GM21576 (cell line): Measurements from ENCODE around the gene EPS15.

Experiments used
- ATAC-seq: cut with Tn5 transposase; IDR thresholded peaks from one replicate; pipeline ENCODE4 v1.9.1; 2021; ENCODE audit warnings: mild to moderate bottlenecking, moderate library complexity; ENCODE audit not compliant: unreplicated experiment

Gene EPS15

DNA sequence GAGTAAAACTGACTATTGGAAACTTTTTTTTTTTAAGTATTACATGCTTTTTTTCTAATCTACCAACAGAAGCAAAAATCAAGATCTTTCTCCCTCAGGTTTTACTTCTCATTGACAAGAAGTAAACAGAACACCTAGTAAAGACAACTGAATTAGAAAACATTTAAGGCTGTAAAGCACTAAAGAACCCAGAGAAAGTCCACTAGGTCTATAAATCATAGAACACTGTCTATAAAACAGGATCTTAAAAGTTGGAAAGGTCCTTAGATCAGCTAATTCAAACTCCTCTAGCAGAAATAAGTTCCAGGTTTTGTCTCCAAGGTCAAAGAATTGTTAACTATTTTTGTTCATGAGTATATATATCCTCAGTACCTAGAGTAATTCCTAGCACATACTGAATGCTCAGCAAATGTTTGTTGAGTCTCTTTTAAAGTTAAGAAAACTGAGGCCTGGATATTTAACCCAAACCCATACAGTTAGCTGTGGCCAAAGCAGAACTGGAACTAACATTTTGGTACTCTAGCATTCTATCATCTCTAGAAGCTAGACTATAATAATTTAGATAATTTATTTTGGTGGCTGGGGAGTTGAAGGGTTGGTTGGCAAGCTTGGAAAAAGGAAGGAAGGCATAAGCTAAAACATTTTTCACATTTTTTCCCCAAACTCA is 3.0 kb downstream of the EPS15 start:
- ATAC-seq = no peak

DNA sequence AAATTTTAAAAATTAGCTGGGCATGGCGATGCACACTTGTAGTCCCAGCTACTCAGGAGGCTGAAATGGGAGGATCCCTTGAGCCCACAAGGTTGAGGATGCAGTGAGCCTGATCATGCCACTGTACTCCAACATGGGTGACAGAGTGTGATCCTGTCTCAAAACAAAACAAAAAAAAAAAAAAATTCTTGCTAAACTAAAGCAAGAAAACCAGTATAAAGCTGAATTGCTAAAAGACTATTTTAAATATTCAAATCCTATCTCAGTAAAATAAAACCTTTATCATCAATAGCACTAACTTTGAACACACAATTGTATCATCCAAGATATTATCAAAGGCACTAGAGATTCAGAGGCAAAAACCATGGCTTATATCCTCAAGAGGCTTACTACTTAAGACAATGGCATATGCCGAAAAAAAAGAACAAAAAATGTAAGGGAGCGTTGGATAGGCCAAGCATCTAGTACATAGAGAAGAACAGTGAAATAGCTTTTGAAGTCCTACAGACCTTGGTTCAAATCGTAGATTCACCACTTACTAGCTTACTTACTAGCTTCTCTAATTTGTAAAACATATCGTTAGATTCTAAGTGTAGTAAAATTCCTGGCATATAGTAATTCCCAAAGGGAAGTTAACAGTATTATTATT is 3.6 kb downstream of the EPS15 start:
- no peak for ATAC-seq

DNA sequence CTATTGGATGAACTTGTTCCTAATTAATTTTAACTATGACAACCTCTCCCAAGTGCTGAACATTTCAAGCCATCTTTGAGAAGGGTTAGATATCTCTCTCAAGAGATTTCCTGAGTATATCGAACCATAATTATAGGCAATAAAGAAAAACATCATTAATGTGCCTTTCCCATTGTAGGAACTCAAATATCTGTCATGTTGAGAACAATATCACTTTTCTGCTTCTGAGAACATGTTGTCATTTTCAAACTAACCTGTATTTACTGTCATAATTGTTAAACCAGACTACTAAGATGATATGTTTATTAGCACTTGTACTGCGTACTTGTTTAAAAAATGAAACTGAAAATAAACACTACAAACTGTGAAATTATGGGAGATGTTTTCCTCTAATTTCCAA is 4.3 kb downstream of the EPS15 start:
- ATAC-seq = no peak

DNA sequence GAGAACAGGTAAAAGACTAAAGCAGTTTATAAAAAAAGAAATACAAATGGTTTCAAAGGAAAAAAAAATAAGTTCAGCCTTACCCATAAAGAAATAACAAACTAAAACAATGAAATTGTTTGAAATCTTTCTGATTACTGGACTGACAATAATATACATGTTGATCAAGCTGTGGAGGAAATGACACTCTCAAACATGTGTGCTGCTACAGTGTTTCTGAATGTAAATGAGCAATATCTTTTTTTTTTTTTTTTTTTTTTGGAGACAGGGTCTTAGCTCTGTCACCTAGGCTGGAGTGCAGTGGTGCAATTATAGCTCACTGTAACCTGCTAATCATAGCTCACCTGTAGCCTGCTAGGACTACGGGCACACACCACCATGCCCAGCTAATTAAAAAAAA is 6.5 kb downstream of the EPS15 start:
- ATAC-seq = no peak

DNA sequence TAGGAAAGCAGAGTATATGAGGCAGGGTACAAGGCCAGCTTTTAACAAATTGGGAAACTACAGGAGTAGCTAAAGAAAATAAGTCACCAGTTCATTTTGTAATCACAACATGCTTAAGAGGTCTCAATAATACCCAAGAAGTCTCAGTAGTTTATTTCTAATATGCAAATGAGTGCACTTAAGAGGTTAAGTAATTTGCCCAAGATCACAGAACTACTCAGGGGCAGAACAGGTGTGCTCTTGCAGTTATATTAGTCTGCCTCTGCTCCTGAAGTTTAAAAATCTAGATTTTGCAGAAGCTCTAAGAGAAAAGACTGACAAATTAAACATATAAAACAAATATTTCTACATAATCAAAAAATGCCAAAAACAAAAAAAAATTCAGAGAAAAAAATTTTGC is 6.9 kb downstream of the EPS15 start:
- no peak for ATAC-seq

DNA sequence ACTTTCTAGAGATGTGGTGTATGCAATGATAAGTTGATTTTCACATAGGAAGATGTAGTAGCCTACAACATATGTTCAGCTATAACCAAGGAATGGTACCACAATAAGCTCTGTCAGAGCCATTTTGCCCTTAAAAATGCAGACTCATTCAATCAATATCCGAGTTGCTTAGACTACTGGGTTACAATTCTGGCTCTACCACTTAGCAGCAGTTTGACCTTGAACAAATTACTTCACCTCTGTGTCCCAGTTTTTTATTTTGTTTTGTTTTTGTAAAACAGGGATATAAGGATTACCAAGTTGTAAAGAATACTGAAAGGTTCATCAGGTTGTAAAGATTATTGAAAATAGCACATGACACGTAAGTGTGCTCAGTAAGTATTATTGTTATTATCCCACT is 9.3 kb downstream of the EPS15 start:
- ATAC-seq = no peak

DNA sequence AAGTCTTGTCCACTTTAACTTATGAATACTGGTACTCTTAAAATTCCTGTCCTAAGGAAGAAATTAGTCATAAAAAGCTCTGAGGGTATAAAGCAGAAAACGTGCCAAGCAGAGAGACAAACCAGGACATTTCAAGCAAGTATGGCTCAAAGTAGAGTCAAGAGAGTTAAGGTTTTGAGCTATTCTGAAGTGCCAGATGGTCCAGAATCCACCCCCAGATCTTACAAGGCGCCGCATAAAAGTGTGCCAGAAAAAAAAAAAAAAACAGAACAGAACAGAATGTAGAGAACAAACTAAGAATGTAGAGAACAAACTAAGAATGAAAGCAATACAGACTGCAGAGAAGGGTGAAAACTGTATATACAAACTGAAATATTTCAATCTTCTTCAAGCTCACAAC is 12.5 kb downstream of the EPS15 start:
- peak; percentile 37 for ATAC-seq

DNA sequence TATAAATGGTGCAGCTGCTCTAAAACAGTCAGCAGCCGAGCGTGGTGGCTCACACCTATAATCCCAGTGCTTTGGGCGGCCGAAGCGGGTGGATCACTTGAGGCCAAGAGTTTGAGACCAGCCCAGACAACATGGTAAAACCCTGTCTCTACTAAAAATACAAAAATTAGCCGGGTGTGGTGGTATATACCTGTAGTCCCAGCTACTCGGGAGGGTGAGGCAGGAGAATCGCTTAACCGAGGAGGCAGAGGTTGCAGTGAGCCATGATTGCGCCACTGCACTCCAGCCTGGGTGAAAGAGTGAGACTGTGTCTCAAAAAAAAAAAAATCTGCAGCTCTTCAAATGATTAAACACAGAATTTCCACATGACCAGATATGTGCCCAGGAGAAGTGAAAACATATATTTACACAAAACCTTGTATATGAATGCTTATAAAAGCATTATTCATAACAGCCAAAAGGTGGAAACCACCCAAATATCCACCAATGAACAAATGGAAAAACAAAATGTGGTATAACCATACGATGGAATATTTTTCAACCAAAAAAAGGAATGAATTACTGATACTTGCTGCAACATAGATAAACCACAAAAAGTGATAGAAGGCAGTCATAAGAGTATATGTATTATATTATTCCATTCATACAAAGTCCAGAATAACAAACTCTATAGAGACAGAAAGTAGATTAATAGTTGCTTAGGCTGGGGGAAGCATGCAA is 14.1 kb downstream of the EPS15 start:
- ATAC-seq = peak; percentile 41

DNA sequence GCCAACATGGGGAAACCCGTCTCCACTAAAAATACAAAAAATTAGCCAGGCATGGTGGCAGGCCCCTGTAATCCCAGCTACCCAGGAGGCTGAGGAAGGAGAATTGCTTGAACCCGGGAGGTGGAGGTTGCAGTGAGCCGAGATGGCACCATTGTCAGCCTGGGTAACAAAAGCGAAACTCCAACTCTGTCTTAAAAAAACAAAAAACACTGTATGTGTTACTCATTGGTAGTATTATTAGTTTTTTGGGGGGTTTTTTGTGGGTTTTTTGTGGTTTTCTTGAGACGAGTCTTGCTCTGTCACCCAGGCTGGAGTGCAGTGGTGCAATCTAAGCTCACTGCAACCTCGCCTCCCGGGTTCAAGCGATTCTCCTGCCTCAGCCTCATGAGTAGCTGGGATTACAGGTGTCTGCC is 17.8 kb downstream of the EPS15 start:
- ATAC-seq = peak; percentile 53

DNA sequence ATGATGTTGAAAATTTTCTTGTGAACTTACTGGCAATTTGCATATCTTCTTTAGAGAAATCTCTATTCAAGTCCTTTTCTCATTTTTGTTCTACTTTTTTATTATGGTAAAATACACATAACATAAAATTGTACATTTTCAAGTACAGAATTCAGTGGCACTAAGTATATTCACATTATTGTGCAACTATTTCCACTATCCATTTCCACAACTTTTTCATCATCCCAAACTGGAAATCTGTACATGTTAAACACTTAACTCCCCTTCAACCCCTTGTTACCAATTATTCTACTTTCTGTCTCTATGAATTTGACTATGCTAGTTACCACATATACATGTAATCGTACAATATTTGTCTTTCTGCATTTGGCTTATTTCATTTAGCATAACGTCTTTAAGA is 19.4 kb downstream of the EPS15 start:
- ATAC-seq = no peak

DNA sequence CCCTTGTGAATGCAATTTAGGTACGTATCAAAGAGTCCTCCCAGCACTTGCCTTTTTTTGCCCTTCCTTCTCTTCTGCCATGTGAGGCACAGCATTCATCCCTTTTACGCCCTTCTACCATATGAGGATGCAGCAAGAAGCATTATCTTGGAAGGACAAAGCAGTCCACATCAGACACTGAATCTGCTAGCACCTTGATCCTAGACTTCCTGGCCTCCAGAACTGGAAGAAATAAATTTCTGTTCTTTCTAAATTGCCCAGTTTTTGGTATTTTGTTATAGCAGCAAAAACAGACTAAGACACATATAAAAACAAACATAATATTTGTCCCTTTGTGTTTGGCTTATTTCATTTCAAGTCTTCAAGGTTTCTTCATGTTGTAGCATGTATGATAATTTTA is 20.1 kb downstream of the EPS15 start:
- ATAC-seq = no peak

DNA sequence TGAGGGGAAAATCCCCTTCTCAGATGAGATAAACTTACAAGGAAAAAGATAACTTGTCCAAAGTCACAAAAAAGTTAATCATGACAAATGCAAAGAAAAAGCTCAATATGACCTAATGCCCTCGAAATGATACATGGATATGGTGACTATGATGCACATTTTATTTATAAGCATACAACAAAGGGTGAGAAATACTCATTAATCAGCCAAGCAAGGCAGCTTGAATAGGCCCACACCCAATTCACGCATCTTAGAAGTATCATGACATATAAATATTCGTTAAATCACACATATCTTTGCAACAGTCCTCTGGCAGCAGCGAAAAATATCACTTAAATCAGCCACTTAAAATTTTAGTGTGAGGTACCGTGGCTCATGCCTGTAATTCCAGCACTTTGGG is 21.7 kb downstream of the EPS15 start:
- ATAC-seq = no peak

DNA sequence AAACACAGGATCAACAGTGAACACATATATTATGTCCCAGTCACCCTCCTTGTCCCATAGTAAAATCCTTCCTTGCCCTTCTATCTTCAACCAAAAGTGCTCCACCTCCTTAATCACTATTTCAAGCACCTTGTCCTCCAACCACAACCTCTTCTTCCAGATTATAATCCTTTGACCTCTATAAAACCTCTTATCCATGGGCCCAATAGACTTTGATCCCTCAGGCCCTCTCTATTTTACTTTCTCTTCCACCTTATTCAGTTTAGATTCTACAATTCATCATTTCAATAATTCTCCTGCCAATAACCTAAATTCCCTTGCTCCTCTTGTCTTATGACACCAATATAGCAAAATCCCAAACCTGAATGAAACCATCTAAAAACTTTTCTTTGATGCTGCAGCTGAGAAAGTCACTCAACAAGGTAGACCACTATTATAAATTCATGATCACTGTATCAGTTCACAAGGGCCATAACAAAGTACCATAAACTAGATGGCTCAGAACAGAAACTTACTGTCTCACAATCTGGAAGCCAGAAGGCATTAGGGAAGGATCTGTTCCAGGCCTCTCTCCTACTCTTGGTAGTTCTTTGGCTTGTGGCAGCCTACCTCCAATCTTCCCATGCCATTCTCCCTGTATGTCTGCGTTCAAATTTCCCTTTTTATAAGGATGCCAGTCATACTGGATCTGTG is 24.8 kb downstream of the EPS15 start:
- ATAC-seq = no peak

DNA sequence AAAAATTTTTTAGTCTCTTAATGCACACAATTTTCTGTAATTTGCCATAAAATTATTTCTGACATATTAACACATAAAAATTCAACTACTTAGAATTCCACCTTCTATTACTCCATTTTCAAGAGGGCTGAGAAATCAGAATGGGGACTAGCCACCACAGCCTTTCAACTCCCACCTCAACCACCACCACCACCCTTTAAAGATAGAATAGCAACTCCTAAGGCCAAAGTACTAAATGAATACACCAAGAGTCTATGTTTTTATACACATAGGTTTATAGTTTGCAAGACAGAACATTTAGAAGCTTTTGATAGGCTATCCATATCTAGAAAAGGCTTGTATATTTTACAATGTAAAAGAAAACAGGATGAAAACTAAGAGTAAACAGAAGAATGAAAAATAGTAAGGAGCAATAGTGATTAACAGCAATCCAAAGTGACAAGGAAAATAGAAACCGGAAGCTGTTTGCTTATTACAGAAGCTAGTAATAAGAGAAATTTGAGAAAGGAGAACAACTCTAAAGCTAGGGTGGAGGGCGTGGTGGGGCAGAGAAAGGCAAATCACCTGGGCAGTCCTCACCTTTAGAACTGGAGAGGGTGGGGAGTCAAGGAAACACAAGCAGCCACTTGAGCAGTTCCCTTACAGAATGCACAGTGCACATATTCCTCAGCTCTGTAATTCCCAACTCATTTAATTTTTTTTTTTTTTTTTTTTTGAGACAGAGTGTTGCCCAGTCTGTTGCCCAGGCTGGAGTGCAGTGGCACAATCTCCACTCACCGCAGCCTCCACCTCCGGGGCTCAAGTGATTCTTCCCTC is 27.7 kb downstream of the EPS15 start:
- peak; percentile 42 for ATAC-seq

DNA sequence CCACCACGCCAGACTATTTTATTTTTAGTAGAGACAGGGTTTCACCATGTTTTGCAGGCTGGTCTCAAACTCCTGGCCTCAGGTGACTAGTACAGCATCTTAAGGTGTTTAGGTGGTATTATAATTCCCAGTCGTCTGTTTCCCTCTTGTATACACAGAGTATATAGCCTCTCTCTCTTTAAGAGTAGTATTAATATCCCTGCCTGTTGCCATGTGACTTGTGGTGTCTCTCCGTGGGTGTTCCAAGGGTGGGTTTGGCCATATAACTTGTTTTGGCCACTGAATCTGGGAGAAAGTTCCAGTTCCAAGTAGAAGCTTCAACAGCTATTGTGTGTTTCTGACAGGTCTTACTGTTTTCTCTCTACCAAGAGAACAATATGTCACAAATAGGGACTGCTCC is 29.6 kb downstream of the EPS15 start:
- ATAC-seq = no peak

DNA sequence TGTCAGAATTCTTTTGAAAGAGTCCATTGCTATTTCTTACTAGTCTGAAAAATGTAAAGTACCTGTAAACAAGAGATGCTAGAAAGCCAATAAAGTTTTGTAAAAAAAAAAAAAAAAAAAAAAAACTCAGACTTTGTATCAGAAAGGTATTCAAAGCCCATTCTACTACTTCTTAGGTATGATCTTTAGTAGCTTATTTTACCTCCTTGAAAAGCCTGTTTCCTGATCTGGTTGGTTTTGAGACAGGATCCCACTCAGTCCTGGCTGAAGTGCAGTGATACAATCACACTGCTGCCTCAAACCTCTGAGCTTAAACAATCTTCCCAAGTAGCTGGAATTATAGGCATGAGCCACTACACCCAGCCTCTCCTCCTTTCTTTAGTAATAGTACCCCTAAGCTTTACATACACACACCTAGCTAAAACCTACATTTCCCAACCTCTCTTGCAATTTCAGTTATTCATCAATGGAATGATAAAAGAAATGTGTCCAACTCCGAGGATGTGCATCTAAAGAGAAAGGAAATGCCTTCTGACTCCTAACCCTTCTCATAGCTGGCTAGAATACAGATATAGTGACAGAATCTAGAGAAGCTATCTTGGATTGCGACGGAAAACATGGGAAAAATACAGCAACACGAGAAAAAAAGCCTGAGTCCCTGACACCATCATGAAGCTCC is 30.6 kb downstream of the EPS15 start:
- ATAC-seq = no peak

DNA sequence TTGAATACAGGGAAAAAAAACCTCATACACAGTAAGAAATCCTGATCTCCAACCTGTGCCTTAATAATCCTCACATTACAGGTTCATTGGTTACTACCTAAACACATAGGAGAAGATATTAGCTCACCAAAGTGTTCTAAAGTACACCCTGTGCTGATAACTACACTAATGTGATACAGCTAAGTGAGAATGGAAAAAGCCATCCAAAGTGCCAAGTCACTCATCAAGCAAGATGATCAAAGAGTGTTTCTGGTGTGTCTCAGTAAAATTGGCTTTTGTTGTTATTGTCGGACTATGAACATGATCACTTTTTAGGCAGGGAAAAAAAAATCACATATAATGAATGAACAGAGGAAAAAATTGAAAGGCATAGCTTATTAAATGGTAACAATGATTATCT is 31.4 kb downstream of the EPS15 start:
- ATAC-seq = no peak

DNA sequence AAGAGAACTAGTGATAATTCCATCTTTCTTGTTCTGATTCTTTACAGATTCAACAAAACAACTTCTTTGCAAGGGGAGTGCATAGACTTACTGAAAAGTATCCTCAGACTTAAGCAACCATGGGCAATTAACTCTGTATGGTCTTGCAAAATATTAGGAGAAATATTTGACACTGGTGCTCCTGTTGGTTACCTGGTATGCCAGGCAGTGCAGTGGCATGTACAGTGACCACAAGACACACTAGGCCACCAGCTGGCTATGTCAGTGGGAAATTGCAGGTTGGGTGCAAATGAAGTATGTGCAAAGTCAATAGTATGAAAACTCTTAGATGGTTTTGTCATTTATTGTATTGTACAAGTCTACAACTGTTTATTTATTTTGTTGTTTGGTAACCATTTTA is 34.5 kb downstream of the EPS15 start:
- ATAC-seq = no peak

DNA sequence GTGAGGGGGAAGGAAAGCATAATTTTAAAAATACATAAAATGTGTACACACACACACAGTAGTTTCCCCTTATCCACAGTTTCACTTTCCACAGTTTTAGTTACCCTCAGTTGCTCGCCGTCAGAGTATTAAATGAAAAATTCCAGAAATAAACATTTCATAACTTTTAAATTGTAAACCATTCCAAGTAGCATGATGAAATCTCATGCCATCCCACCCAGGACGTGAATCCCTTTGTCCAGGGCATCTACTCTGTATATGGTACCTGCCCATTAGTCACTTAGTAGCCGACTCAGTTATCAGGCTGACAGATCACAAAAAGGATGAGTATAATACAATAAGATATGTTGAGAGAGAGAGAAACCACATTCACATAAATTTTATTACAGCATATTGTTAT is 36.2 kb downstream of the EPS15 start:
- ATAC-seq = no peak
